Osteoblast (primary cell): ENCODE measurements around the gene MSANTD2. TPM values are rescaled to one million over a fixed set of nuclear protein-coding genes. Genes with fewer than 3 reads are reported as not detected.

Experiments
- DNase-seq: peaks from one replicate; pipeline ENCODE4 v3.0.0; 2011; ENCODE audit warnings: low spot score, mixed read lengths; ENCODE audit not compliant: insufficient read length; ENCODE audit errors: missing footprints
- H2AFZ ChIP-seq: 2 replicates; pipeline ENCODE4 v1.6.0; 2011; ENCODE audit warnings: mild to moderate bottlenecking, low read length
- H3K27ac ChIP-seq: 2 replicates; pipeline ENCODE4 v1.5.1; 2011; ENCODE audit warnings: mild to moderate bottlenecking, low read depth, low read length, moderate library complexity
- H3K27me3 ChIP-seq: 2 replicates; pipeline ENCODE4 v1.6.0; 2012; ENCODE audit warnings: mild to moderate bottlenecking, control low read depth, inconsistent platforms, low read length, moderate library complexity; ENCODE audit not compliant: insufficient read depth
- H3K36me3 ChIP-seq: 2 replicates; pipeline ENCODE4 v1.5.1; 2011; ENCODE audit warnings: mild to moderate bottlenecking, low read length, control low read depth, moderate library complexity; ENCODE audit not compliant: insufficient read depth
- H3K4me1 ChIP-seq: 2 replicates; pipeline ENCODE4 v1.5.1; 2011; ENCODE audit warnings: mild to moderate bottlenecking, low read length, control low read depth, moderate library complexity; ENCODE audit not compliant: insufficient read depth
- H3K4me2 ChIP-seq: 2 replicates; pipeline ENCODE4 v1.6.0; 2011; ENCODE audit warnings: mild to moderate bottlenecking, low read length; ENCODE audit not compliant: insufficient read depth
- H3K4me3 ChIP-seq: fragments of 200-600 bp; sonication (generic); 3 replicates; pipeline ENCODE4 v1.5.1; 2012; ENCODE audit warnings: mild to moderate bottlenecking, low read length, inconsistent platforms; ENCODE audit not compliant: insufficient read depth
- H3K79me2 ChIP-seq: 2 replicates; pipeline ENCODE4 v1.6.0; 2012; ENCODE audit warnings: mild to moderate bottlenecking, low read length, control low read depth, inconsistent platforms; ENCODE audit not compliant: insufficient read depth
- H3K9me3 ChIP-seq: 2 replicates; pipeline ENCODE4 v1.5.1; 2011; ENCODE audit warnings: low read depth, low read length, control low read depth
- H4K20me1 ChIP-seq: 2 replicates; pipeline ENCODE4 v1.6.0; 2012; ENCODE audit warnings: mild to moderate bottlenecking, low read length, control low read depth; ENCODE audit not compliant: insufficient read depth
- total RNA-seq: library from RNA; depleted of rRNA; stranded (reverse); fragments of >200 nt; gene quantifications from 2 replicates; pipeline ENCODE4 v1.2.3, GENCODE V29; 2012
- TF ChIP-seq, protein P1 (sequence below): IDR thresholded peaks from 2 replicates; pipeline ENCODE4 v1.5.1; 2011; ENCODE audit warnings: mild to moderate bottlenecking, low read depth, low read length, moderate library complexity; ENCODE audit errors: extremely low read depth

The MSANTD2 gene
- total RNA-seq, 1 donor: 10.9 TPM

DNA sequence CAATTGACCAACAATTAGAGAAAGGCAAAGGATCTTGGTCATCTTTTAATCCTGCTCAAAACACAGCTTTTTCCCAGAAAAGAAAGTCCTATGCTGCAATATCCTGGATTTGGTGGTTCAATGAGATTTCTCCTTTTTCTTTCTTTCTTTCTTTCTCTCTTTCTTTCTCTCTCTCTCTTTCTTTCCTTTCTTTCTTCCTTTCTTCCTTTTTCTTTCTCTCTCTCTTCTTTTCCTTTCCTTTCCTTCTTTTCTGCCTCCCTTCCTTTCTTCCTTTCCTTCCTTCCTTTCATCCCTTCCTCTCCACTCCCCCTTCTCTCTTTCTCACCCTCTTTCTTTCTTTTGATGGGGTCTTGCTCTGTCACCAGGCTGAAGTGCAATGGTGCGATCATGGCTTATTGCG is 31.7 kb upstream of the MSANTD2 start:
- Histone ChIP-seq H3K4me2 (no peak overlapping the region), H3K9me3 (no peaks in the 10 kb centered on the region), H2AFZ (no peak overlapping the region), H4K20me1 (no peaks in the 10 kb centered on the region), H3K79me2 (no peaks in the 10 kb centered on the region), H3K36me3 (no peaks in the 10 kb centered on the region), H3K27ac (no peak overlapping the region), H3K4me1 (no peaks in the 10 kb centered on the region), H3K27me3 (peaks cover 12% of the 10 kb centered on the region), H3K4me3 (no peak overlapping the region)
- TF ChIP-seq, protein P1, sequence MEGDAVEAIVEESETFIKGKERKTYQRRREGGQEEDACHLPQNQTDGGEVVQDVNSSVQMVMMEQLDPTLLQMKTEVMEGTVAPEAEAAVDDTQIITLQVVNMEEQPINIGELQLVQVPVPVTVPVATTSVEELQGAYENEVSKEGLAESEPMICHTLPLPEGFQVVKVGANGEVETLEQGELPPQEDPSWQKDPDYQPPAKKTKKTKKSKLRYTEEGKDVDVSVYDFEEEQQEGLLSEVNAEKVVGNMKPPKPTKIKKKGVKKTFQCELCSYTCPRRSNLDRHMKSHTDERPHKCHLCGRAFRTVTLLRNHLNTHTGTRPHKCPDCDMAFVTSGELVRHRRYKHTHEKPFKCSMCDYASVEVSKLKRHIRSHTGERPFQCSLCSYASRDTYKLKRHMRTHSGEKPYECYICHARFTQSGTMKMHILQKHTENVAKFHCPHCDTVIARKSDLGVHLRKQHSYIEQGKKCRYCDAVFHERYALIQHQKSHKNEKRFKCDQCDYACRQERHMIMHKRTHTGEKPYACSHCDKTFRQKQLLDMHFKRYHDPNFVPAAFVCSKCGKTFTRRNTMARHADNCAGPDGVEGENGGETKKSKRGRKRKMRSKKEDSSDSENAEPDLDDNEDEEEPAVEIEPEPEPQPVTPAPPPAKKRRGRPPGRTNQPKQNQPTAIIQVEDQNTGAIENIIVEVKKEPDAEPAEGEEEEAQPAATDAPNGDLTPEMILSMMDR: no peak
- DNase-seq: no peak

DNA sequence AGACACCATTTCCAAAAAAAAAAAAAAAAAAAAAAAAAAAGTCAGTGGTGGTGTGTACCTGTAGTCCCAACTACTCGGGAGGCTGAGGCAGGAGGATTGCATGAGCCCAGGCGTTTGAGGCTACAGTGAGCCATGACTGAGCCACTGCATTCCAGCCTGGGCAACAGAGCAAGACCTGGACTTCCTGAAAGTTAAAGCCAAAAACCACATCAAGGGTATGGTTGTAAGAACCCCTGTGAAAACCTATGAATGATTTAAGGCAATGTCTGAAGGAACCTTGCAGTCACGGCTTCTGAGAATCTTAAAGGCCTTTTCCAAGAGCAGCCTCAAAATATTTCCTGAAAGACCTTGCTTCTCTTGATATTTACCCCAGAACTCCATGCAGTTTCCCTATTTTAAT is 30.5 kb upstream of the MSANTD2 start:
- DNase-seq: no peak
- Histone ChIP-seq H3K4me2 (no peak overlapping the region), H3K4me3 (no peak overlapping the region), H2AFZ (no peak overlapping the region), H4K20me1 (no peaks in the 10 kb centered on the region), H3K4me1 (no peaks in the 10 kb centered on the region), H3K27ac (no peak overlapping the region), H3K79me2 (no peaks in the 10 kb centered on the region), H3K27me3 (peaks cover 12% of the 10 kb centered on the region), H3K36me3 (no peaks in the 10 kb centered on the region), H3K9me3 (no peaks in the 10 kb centered on the region)
- TF ChIP-seq, protein P1: no peak

DNA sequence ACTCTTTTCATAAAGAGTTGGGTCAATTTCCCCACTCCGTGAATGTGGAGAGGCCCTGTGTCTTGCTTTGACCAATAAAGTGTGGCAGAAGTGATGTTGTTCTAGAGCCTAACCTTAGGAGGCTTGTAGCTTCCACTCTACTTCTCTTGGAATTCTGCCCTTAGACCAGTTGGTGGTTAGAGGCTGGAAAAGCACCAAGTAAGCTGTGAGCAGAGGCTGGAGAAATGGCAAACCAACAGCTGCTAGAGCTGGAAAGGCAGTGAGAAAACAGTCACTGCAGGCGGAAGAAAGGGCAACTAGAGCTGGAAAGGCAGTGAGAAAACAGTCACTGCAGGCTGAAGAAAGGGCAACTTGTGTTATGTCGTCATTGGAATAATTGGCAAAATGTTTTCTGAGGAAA is 29.8 kb upstream of the MSANTD2 start:
- Histone ChIP-seq H3K27ac (no peak overlapping the region), H3K4me2 (no peak overlapping the region), H4K20me1 (no peaks in the 10 kb centered on the region), H2AFZ (no peak overlapping the region), H3K4me1 (no peaks in the 10 kb centered on the region), H3K4me3 (no peak overlapping the region), H3K27me3 (peaks cover 12% of the 10 kb centered on the region), H3K9me3 (no peaks in the 10 kb centered on the region), H3K36me3 (no peaks in the 10 kb centered on the region), H3K79me2 (no peaks in the 10 kb centered on the region)
- TF ChIP-seq, protein P1: no peak
- DNase-seq: no peak

DNA sequence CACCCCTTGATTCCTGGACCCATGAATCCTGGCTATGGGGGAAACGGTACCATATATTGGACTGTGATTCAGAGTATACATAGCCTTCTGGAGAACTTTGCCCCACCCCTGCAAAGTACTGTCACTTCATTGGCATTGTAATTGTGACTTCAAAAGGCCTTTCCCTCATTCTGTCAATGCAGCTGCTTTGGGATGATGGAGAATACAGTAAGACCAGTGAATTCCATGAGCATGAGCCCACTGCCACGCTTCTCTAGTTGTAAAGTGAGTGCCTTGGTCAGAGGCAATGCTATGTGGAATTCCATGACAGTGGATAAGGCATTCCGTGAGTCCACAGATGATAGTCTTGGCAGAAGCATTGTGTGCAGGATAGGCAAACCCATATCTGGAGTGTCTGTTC is 25.7 kb upstream of the MSANTD2 start:
- no peak for DNase-seq
- H3K4me3 ChIP-seq: no peak overlapping the region
- no peak overlapping the region for H3K4me2 ChIP-seq
- no peaks in the 10 kb centered on the region for H3K9me3 ChIP-seq
- TF ChIP-seq, protein P1: no peak
- no peaks in the 10 kb centered on the region for H3K79me2 ChIP-seq
- H2AFZ ChIP-seq: no peak overlapping the region
- H3K27me3 ChIP-seq: peaks cover 21% of the 10 kb centered on the region
- H4K20me1 ChIP-seq: no peaks in the 10 kb centered on the region
- no peaks in the 10 kb centered on the region for H3K4me1 ChIP-seq
- H3K36me3 ChIP-seq: no peaks in the 10 kb centered on the region
- H3K27ac ChIP-seq: no peak overlapping the region
